Epidermal melanocyte (primary cell): ENCODE results near the gene NDUFS7.

ENCODE experiments used
- DNase-seq: peaks from one replicate; pipeline ENCODE4 v3.0.0; 2011; ENCODE audit warnings: low spot score; ENCODE audit not compliant: insufficient read length

NDUFS7 gene

GRCh38 chr19:1383312-1384084 lies at the start of gene NDUFS7:
Gene NDUFS7, plus strand, starts transcription at chr19:1383907. Its CDS starts 20 bp downstream, at chr19:1383927.
- DNase-seq = peak; percentile 61

DNA sequence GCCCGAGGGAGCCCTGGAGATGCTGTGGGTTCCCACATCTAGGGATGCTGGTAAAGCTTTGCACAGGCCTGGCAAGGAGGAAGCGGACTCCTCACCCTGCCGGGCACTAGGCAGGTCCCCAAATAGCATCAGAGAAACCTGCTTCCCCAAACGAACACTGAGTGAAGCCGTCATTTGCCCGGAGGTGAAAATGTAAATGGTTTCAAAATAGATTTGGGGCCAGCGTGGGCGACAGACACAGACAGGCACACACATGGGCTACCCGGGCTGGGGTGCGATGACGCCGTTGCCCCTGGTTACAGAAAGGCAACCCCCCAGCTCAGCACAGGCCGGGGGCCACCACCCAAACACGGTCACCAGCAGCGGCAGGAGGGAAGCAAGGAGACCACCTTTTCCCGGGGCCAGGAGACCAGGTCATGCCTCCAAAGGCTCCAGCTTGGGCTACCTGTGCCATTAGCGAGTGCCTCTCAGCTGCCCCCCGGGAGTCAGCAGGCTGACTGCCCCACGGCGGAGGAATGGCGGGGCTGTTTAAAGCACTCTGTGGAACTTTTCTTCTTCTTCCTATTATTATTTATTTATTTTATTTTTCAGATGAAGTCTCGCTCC lies 47.5 kb upstream of the NDUFS7 start:
- DNase-seq = no peak

GRCh38 chr19:1340681-1341469 lies 42.8 kb upstream of the NDUFS7 start:
- DNase-seq = no peak

DNA sequence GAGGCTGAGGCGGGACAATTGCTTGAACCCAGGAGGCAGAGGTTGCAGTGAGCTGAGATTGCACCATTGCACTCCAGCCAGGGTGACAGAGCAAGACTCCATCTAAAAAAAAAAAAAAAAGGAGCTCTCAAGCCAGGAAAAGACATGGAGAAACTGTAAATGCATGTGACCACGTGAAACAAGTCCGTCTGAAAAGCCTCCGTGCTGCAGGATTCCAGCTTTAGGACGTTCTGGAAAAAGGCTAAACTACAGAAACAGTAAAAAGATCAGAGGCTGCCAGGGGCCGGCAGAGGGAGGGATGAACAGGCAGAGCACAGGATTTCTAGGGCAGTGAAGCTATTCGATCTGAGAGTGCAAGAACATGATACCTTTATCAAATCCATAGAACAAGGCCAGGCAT lies 40.7 kb upstream of the NDUFS7 start:
- peak; percentile 43 for DNase-seq

- no peak for DNase-seq
Measured at GRCh38 chr19:1349211-1349610, 34.5 kb upstream of the NDUFS7 start.

- no peak for DNase-seq
Measured at GRCh38 chr19:1350867-1351266, 32.8 kb upstream of the NDUFS7 start.

DNA sequence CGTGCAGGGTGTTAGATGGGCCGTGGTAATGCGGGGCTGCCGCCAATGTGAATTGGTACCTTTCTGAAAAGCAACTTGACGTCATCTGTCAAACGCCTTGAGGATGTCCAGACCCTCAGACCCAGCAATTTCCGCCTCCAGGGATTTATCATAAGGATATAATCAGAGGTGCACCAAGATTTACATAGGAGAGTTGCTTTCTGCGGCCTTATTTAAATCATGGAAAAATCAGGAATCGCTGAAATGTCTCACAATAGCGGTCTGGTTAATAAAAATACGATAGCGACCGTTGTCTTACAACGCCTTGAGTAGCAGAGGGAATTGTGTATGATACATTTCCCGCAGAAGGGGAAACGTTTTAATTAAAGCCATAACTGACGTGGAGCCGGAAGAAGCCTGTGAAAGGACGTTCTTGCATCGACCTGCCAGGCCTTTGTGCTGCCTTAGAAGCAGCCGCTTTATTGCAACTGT lies 32.3 kb upstream of the NDUFS7 start:
- no peak for DNase-seq

- no peak for DNase-seq
Measured at GRCh38 chr19:1353144-1353543, 30.6 kb upstream of the NDUFS7 start.

DNA sequence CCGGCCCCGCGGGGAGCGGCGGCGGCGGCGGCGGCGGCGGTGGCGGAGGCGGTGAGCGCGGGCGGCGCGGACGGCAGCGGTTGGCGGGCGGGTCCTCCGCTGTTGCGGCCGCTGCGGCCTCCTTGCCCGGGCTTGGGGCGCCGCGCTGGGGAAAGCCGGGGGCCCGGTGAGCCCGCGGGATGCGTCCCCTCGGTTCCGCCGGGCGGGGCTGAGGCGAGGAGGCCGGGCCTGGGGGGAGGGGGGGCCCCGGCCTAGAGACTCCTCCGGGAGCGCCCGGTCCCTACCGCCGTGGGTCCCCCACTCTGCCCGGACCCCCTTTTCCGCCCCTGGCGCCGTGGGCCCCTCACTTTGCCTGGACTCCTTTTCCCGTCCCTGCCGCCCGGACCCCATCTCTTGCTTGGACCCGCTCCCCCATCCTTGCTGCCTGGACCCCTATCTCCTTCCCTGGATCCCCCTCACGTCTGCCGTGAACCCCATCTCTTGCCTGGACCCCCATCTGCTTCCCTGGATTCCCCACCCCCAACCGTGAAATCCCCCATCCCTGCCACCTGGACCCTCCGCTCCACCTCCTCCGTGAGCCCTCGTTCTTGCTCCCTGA lies 28.6 kb upstream of the NDUFS7 start:
- DNase-seq = peak; percentile 31

DNA sequence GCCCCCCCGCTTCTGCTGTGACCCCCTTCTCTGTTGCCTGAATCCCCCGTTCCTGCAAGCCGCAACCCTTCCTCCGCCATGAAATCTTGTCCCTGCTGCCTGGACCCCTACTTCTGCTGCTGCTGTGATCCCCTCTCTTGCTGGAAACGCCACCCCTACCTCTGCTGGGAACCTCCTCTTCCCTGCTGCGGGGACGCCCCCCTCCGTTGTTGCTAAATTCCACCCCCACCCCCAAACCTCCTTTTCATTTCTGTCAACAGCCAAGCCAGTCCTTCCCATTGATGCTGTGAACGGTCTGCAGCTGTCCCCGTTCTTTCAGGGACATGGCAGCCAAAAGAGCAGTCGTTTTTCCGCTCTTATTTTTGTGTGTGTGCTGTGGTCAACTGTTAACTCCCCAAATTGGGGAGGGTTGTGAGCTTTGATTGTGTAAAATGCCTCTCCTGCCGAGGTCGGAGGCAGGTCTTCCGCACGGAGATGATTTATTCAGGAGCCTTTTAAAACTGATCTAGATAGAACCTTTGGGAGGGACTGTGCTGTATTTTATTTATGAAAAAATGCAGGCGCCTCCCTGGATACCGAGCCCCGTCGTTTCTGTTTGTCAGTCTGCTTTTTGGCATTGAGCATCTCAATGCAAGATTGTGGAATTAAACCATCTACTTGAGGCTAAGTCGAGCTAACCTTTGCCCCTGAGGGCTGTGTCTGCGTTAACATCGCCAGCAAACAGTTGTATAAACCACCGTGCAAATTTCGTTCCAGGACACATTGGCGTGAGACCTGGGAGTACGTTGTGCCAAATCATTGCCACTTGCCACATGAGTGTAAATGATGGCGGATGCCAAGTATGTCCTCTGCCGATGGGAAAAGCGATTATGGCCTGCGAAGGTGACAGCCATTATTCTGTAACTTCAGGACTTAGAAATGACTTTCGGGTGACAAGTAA lies 27.9 kb upstream of the NDUFS7 start:
- no peak for DNase-seq

DNA sequence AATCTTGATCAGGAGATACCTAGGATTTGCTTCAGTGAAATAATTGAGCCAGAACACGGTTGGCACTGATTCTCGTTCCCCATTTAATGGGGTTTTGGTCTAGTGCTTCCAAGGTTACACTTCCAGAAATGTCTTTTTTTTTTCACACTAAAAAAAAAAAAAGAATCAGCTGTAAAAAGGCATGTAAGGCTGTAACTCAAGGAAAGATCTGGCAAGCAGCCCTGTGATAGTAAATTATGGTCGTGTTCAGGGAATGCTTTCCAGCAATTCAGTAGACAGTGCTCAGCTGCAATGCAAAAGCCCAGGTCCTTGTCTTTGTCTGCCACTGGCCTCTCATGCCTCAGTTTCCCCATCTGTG lies 27.2 kb upstream of the NDUFS7 start:
- DNase-seq = no peak

DNA sequence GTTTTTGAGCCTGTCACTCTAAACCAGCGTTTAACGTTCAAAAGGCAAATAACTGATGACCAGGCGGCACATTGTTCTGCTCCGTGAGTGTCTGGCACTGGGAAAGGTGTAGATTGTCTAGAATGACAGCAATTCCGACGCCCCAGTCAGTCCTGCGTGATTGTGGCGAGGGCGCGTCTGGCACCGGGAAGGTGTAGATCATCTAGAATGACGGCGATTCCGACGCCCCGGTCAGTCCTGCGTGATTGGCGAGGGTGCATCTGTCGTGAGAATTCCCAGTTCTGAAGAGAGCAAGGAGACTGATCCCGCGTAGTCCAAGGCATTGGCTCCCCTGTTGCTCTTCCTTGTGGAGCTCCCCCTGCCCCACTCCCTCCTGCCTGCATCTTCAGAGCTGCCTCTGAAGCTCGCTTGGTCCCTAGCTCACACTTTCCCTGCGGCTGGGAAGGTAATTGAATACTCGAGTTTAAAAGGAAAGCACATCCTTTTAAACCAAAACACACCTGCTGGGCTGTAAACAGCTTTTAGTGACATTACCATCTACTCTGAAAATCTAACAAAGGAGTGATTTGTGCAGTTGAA lies 26.1 kb upstream of the NDUFS7 start:
- no peak for DNase-seq

DNA sequence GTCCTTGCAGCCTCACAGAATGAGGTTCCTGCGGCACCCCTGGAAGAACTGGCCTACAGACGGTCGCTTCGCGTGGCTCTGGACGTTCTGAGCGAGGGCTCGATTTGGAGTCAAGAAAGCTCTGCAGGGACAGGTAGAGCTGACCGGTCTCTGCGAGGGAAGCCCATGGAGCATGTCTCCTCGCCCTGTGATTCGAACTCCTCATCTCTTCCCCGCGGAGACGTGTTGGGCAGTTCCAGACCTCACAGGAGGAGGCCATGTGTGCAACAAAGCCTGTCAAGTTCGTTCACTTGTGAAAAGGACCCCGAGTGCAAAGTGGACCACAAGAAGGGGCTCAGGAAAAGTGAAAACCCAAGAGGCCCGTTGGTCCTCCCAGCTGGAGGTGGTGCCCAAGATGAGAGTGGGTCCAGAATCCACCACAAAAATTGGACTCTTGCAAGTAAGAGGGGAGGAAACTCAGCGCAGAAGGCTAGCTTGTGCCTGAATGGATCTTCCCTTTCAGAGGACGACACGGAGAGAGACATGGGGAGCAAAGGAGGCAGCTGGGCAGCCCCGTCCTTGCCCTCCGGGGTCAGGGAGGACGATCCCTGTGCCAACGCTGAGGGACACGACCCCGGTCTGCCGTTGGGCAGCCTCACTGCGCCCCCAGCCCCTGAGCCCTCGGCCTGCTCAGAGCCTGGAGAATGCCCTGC lies 23.4 kb upstream of the NDUFS7 start:
- no peak for DNase-seq

DNA sequence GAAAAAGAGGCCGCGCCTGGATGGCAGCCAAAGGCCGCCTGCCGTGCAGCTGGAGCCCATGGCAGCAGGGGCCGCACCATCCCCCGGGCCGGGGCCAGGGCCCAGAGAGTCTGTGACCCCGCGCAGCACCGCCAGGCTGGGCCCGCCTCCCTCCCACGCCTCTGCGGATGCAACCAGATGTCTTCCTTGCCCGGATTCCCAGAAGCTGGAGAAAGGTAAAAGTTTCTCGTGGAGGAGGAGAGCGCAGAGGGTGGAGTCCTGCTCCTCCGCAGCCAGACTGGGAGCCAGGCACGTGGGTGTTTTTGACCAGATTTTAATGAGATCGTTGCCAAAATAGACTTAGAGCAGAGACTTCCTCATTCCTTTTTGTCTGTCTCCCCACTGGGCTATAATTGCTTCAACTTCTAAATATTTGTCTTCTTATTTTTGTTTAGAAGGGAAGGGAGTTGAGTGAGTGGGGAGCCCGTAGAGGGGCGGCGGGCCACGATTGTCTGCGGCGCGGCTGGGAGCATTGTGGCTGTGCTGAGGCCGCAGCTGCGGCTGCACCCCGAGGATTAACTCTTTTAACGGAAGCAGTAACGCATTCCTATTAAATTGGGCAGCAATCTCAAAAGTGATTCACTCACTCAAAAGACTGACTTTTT lies 22.8 kb upstream of the NDUFS7 start:
- peak; percentile 83 for DNase-seq

- DNase-seq = no peak
Measured at GRCh38 chr19:1361601-1362386, 21.9 kb upstream of the NDUFS7 start.

- no peak for DNase-seq
Measured at GRCh38 chr19:1362387-1363257, 21.1 kb upstream of the NDUFS7 start.

DNA sequence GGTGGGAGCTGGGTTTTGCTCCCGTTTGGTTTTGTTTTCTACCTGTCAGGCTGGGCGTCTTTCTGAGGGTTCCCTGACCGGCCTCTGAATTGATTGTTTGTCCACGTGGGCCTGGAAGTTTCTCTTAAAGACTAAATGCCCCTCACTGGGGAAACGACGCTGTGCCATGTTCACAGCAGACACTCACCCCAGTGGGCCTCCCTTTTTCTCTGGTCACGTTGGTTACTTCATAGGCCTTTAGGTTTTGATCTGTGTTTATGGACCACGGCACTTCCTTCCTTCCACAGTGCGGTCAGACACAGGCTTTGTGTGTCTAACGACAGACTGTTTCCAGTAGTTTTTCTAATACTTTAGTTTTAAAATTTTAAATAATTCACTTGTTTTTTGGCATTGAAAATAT lies 20.1 kb upstream of the NDUFS7 start:
- no peak for DNase-seq
